ENCODE measurements around the gene ADCY2.

The ADCY2 gene

DNA sequence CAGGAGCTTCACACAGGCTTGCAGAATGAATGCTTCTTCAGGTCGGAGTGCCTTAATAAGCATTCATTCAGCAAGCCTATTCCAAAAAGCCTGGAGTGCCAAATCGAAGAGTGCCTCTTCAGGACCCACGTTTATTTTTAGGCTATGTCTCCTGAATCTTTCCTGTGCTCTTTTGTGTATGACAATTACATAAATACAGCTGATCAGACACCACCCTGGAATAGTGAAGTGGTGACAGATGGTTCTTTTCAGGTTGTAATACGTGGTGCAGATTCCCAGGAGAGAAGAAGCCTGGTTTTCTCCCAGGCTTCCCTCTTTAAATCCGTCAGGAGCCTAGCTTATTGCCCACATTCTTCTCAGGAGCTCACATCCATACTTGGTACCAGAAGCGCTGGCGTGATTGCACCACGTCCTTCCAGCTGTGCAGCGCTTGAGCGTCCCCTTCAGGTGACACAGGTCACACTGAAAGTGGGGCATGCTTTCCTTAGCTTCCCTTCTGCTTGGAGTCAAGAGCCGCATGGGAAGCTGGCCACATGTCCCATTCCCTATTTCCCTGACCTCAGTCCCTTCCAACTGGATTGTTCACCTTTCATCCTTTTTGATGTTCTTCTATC, 123.1 kb downstream of the ADCY2 start:
- DNase-seq = no peak

DNA sequence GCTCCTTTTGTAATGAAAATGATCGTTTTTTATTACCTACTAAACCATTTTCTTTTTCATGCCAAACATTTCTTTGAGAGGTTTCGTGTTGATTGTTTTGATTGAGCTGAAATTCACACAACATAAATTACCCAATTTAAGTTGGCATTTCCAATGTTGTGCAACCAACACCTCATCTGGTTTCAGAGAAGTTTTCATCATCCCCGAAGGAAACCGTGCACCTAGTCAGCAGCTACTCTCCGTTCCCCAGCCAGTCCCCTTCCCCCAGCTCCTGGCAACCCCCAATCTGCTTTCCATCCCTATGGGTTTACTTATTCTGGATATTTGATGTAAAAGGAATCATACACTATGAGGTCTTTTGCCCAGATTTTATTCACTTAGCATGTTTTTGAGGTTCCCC, 123.6 kb downstream of the ADCY2 start:
- no peak for DNase-seq

DNA sequence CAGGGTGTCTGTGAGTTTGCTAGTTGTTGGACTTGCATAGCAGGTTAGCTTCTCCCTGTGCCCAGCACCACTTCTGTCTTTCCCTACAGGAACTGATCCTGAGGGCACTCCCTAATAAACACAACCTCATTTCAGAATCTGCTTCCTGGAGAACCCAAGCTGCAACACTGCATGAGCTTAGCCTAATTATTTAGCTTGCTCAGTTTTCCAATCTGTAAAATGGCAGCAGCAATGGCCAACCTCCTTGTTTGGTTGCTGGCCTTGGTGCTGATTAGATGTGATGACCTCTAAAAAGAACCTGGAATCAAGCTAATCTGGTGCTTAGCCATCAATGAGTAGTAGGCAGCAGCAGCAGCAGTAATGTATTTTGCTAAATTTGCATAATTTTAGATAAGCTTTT, 133.9 kb downstream of the ADCY2 start:
- no peak for DNase-seq

DNA sequence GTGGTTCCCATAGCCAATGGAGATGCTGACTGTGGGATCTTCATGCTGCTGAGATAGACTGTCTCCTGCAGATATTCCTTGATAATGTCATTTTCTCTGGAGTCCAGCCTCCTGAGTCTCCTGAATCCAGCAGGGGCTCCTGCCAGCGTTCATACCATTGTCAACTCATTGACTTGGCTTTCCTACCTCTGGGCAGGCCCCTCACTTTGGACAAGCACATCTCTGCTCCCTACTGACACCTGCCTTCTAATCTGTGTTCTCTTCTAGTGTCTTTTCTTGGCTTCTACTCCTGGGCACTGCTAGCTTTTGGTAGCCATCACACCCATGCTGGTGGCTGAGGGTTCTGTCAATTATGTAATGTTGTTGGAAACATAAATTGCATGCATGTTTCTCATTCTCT, 138.0 kb downstream of the ADCY2 start:
- no peak for DNase-seq

DNA sequence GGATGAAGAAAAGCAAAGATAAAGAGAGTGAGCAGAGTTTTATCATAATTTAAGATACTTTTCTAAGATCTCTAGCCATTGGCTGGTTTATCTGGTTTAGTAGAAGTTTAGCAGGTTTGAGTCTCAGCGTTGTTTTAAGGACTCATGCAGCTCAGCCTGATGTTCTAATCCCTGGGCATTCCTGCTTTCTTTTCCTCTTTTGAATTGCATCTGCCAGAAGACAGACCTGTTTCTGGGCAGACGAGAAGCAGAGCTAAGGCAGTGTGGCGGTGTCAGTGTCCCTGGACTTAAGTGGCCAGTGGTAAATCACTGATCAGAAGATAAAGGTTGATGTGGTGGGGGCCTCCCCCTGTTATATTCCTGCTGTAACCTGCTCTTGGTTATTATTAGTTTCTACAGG, 138.6 kb downstream of the ADCY2 start:
- no peak for DNase-seq

DNA sequence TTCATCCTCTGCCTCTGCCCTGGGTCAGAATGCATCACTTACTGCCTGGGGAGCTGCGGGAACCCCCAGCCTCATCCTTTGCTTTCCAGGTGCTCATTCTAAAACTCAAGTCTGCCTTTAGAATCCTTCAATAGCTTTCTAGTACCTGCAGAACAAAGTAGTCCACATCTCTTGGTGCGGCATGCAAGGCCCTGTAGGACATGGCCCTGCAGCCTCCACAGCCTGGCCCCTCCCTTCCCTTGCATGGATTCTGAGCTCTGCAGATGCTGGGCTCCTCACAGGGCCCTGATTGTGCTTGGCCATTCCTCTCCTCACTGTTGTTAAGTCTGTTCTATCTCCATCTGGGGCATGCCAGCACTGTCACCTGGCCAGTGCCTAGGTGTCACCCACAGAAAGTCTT, 141.6 kb downstream of the ADCY2 start:
- DNase-seq = no peak

DNA sequence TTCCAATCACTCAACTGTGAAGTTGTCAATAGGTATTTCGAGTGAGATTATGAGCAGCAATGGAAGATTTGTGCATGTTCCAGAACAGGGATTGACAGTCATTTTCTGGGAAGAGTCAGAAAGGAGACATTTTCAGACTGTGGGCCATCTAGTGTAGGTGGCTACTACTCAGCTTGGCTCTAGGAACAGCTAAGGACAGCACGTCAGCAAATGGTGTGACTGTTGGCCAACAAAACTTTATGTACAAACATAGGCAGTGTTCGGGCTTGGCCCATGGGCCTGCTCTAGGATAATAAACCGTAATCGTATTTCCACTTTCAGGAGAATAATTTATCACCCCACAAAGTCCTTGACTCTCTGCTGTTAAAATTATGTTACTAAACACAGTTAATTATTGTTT, 143.6 kb downstream of the ADCY2 start:
- DNase-seq = no peak

DNA sequence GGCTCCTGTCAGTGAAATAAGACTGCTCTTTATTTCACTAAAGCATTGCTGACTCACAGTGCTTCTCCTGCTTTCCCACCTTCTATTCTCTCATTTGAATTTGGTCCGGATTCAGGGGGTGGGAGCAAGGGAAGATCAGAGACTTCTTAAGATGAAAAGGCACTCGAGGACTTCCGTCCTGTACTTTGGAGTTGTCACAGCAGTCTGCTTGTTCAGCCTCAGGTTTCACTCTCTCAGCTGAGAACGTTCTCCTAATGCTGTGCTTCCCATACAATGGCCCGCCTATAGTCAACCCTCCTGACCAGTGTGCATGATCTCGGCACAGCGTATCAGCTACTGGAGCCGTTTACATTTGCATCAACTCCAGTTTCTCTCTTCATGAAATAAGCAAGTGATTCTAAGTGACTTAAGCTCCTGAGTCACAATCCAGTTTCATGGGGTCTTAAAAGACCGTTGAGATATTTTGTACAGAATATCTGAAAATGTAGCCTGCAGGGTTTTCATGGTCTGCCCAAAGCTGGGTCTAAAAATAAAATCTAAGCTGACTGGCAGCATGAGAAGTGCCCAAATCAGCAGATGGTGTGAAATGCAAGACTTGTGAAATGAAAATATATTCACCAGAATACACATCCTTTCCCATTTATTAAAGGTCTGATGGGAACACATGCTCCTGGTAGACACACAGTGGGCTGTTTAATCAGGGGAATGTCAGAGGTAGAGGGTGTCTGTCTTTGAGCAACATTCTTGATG, 145.0 kb downstream of the ADCY2 start:
- DNase-seq = no peak

DNA sequence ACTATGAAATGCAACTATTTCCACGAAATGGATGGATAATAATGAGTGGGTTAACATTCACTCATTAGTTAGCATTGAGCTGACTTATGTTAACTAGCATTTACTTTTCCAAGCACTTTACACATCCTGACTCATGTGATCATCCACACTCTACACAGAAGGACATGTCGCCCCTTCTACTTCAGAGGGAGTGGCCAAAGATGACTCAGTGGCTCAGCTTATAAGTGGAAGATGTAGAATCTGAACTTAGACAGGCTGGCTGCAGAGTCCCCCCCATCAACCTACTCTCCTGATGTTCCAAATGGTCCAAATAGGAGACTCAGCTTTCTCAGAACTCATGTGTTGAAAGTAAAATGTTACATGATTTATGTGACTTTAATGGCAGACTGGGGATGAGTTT, 146.0 kb downstream of the ADCY2 start:
- DNase-seq = no peak

DNA sequence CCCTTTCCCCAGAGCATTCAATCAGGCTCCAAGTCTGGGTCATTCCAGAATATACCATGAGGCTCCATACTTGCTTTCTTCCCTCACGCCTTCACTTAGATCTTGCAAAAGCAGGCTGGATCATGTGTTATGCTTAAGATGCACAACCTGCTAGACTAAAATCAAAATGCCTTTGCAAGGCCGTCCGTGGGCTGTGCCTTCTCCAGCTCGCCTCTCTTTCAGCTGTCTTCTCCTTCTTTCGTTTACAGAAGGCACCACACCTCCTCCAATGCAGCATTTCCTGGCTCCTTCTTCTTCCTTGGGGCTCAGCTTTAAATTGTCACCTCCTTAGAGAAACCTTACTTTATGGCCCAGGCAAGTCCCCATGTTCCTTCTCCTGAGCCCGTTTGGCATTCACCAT, 150.6 kb downstream of the ADCY2 start:
- DNase-seq = no peak

DNA sequence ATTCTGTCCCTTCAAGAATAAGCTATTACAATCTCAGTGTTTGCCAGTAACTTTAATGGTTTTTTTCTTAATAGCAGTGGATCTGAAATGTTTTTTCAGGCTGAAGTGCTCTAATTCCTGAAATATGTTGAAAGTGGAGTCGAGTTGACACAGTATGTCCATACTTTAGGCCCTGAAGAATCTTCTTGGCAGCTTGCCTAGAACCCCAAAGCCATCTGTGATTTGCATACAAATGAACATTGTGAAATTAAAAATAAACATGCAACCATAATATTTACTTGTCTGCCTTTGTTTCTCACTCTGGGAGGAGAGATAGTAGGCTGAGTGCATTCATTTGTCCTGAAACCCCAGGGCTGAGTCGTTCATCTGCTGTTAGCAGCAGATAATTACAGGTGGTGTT, 152.7 kb downstream of the ADCY2 start:
- no peak for DNase-seq

DNA sequence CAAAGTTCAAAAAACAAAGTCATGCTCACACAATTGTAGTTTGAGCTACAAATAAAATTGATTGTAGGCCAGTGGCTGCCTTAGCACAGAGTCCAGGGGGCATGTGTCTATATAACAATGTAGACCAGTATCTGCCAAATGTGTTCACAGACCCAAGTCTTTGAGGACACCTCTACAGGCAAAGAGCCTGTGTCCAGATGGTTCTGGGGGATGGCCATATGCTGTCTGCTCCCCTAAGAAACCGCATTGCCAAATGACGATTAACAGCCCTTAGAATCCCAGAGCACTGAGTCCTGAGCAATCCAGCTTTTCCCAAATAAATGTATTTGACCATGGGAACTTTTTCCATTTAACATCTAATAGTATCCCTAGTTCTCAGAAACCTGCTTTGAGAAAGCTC, 169.6 kb downstream of the ADCY2 start:
- DNase-seq = no peak

DNA sequence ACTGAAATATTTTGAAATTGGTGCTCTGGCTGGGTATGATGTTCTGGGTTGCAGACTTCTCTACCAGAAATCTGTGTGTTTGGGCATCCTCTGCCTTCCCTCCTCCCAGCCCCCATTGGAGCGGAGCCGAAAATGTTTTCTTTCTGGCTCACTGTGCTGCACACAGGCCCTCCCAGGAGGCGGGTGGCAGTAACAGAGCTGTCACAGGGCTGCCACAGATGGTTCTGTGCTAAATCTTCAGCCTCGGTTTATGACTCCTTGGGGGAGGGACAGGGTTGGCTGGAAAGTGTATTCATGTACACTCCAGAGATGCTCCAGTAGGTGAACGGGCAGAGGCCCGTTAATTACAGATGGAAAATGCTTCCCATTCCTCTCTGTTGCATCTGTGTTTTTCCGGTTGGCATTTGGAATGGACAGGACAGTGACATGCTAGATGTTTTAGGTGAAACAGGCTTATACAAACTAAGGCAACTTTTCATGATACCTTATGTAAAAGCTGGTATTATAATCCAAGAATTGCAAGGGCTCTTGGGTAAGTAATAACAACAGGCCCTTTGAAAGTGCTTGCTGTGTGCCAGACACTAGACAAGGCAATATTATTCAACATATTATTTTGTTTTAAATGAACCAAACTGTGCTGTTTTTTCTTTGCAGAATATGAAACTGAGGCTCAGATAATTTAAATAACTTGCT, 180.2 kb downstream of the ADCY2 start:
- no peak for DNase-seq

DNA sequence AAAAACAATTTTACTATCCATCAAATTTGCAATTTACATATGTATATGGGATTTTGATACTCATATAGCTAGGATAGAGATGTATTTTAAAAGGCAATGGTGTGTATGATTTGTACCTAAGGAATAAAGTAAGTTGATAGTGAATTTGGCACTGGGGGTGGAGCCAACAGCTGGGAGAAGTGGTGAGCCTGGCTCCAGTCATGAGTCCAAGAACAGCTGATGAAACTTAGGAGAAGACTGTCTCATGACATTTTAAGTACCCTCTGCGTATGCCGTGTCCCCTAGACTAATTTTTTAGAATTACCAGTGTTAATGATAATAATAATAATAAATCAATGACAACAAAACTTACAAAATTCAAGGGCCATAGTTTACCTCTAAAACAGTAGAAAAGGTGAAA, 181.4 kb downstream of the ADCY2 start:
- DNase-seq = no peak

DNA sequence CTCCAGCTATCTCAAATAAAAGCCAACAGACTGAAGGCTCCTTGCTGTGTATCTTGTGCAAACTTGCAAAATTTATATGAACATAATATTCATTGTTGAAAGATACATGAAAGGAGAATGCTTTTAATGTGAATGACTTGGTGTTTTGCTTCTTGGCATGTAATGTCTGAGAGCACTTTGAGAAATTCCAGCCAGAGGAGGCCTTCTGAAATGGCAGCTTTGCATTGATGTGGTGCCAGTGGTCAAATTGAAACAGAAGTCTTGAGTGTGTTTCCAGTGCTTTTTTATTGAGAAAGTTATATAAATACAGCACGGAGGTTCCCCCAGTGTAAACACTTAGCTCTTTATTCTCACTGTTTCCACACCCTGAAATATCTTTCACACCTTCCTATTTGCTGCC, 182.1 kb downstream of the ADCY2 start:
- DNase-seq = no peak

DNA sequence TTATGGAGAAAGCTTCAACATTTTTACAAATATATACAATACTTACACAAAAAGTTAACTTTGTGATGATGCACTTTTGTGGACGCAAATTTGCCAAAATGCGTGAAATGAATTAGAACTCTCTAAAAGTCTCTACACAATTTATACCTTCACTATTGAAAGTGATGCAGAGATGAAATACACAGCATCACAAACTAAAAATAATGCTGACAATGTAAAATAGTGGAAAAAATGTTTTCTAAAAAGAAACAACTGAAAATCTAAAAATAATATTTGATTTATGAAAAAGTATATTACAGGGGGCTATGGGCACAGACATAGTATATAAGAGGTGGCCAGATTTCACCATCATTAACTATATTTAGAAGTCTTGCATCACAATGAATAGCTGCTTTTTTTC, 188.8 kb downstream of the ADCY2 start:
- no peak for DNase-seq

DNA sequence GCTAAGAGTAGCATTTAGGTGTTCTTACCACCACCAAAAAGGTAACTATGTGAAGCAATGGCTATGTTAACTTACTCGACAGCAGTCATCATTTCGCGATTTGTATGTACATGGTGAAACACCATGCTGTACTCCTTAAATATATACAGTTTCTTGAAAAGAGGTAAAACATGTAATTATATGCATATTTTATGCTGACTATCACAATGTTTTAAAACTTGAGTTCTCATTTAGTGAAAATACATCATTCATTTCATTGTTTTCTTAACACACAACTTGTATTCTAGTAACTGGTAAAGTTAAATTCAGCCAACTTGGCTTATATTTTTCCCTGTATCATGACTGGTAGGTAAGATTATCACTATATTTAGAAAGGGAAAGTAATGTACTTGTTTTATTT, 189.9 kb downstream of the ADCY2 start:
- DNase-seq = no peak

DNA sequence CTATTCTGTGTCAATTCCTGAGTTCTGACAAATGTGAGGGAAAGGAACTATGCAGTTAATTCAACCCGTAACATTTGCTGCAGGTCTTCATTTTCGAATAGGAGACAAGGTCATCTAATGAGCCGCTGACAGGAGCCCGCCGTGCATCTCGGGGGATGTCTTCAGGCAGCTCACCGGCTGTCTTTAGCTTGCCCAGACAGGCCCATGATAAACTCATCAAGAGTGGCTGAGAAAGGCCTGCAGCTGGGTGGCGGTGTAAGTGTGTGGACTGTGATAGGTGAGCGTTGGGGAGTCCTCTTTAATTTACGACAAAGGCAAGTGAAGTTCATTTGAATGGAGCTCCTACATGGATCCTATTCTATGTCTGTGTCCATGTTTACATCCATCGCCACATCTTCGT, 190.5 kb downstream of the ADCY2 start:
- no peak for DNase-seq

DNA sequence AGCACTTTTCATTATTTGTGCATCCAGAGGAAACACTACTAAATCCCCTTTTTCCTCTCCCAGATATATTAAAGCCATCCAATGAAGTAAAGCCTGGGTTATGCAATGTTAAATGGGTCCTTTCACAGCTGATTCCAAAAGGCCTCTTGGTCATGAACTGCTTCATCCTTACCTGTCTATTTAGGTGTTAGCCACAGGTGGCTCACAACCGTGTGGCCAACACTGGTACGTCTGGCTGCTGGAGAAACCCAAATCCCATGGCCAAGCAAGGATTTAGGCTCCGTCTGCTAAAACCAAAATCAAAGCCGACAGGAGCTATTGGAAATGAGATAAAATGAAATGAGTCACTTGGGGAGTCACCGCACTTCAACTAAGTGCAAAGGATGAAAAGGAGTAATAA, 193.9 kb downstream of the ADCY2 start:
- DNase-seq = no peak

DNA sequence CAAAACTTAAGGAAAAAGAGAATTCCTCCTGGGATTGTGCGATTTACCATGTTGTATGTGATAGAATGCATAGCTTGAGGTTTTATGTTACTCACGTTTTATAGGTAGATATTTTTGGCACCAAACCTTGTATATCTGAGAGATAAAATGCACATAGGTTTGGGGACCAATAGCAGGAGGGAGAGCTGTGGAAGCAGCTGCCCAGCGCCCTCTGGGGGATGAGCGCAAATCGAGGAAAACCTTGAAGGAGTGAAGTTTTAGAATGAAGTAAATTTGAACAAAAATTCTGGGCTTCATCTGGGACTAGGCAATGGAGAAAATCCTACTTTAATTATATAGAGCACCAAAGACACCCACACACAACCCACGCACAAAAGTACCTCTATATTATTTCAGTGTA, 197.0 kb downstream of the ADCY2 start:
- no peak for DNase-seq

DNA sequence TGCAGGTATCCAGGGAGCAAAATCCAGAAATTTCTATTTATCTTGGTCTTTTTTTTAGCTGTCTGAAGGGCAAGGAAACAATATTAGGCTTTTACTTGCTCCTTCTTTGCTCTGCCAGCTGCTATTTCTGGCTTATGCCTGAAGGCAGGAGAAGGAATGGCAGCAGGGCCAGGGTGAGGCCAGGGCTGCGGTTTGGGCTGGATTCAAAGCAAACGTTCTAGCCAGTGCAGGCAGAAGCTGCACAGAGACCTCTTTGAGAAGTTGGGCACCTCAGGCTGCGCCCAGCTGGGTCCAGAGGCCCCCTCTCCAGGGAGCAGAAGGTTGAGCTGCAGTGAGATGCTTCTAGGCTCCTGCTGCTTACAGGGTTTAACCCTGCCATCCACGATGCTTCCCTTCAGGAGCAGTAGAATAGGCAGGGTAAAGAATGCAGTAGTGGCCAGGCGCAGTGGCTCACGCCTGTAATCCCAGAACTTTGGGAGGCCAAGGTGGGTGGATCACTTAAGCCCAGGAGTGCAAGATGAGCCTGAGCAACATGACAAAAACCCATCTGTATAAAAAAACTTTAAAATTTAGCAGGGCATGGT, 201.2 kb downstream of the ADCY2 start:
- DNase-seq = no peak

DNA sequence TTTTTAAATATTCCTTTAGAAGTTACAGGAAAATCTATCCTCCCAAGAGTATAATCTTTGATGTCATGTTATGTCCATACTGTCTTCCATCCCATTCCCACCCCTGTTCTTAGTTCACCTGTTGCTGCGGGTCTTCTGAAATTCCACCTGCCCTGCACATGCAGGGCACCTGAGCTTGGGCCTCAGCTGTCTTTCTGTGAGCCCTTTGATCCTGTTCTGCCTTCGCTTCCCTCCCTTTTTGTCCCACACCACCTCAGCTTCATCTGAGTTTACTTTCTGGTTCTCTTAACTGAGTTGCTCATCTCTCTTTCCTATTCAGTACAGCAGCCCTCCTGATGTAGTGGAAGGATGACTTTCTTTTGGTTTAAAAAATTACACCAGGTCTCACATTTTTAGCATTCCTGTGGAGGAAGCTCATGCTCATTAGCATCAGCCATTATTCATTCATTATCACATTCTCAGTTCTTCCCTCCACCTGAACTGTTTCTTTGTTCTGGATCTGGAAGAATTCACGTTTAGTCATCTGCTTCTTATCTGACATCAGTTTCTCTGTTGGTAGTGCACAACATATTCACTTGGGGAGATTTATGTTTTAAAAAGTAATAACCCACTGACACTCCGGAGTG, 211.0 kb downstream of the ADCY2 start:
- DNase-seq = no peak

DNA sequence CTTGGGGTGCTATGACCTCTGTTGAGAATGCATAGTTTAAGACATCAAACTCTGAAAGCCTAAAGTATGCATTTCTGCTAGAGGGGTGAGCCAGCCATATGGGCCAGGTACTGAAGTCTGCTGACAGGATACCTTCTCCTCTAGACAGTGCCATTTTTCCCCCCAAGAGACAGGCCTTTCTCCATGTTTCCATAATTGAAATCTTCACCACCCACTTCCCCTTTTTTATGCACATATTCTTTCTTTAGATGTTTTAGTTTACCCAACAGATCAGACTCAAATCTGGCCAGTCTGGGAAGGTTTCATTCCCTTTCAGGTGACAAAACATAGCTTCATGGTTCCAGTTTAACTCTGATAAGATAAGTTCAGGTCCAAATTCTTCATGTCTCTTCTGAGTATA, 212.8 kb downstream of the ADCY2 start:
- no peak for DNase-seq

DNA sequence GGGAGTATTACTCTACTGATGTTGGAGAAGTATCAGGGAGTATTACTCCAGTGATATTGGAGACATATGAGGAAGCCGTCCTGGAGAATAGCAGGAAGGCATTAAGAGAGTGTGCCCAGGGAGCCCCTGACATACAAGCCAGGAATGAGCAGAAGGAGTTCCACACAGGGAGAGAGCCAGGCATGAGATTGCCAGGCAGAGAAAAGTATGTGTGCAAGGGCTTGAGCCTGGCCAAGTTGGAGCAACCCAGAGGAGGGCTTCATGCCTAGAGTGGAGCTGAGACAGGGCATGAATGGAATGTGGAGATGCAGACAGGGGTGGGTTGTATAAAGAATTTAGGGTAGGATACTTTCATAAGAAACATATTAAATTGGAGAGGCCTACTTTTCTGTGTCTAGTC, 213.8 kb downstream of the ADCY2 start:
- no peak for DNase-seq
